Measurements from ENCODE around the gene VGLL1.

DNA sequence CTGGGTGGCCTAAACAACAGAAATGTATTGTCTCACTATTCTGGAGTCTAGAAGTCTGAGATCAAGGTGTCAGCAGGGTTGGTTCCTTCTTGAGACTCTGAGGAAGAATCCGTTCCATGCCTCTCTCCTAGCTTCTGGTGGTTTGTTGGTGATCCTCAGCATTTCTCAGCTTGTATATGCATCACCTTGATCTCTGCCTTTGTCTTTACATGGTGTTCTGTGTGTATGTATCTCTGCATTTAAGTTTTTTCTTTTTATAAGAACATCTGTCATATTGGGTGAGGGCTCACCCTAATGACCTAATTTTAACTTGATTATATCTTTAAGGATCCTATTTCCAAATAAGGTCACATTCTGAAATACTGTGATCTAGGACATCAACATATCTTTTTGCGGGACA is 65.3 kb downstream of the VGLL1 start:
- TF ChIP-seq, protein P1, sequence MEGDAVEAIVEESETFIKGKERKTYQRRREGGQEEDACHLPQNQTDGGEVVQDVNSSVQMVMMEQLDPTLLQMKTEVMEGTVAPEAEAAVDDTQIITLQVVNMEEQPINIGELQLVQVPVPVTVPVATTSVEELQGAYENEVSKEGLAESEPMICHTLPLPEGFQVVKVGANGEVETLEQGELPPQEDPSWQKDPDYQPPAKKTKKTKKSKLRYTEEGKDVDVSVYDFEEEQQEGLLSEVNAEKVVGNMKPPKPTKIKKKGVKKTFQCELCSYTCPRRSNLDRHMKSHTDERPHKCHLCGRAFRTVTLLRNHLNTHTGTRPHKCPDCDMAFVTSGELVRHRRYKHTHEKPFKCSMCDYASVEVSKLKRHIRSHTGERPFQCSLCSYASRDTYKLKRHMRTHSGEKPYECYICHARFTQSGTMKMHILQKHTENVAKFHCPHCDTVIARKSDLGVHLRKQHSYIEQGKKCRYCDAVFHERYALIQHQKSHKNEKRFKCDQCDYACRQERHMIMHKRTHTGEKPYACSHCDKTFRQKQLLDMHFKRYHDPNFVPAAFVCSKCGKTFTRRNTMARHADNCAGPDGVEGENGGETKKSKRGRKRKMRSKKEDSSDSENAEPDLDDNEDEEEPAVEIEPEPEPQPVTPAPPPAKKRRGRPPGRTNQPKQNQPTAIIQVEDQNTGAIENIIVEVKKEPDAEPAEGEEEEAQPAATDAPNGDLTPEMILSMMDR (IDR thresholded peaks at IDR 0.05 in 8 of 11, conservative IDR thresholded peaks at IDR 0.05 in 3 of 11) = no peak
- TF ChIP-seq POLR2A (IDR thresholded peaks at IDR 0.05) (no peak), POLR2AphosphoS5 (IDR thresholded peaks at IDR 0.05) (no peak)

All from spleen (tissue), 7 donors.